Stimulated activated CD4-positive, alpha-beta T cell treated with anti-CD3 and anti-CD28 coated beads, Interleukin-1b, Interleukin-23, amount 100 ng/mL, for 4 hours (primary cell): ENCODE data around the gene MTF2.
"Not testable (repeated sequence)": the region's sequence is repeated elsewhere in the genome, so short reads cannot be mapped to it uniquely, and the experiment has no call there.

ENCODE experiments used
- DNase-seq, 2 donors: peaks; one replicate each; pipeline ENCODE4 v3.0.0-alpha.2; 2020; ENCODE audit warnings: low read depth in 2 of 2

The MTF2 gene

GRCh38 chr1:93078986-93079654, at the start of gene MTF2:
MTF2 (plus strand) TSS chr1:93079283; CDS start chr1:93079527, 244 bp downstream.
- DNase-seq, result peak; percentile 90 to 92

GRCh38 chr1:93029317-93029716, 49.8 kb upstream of the MTF2 start:
- no peak for DNase-seq

GRCh38 chr1:93030191-93030590, 48.9 kb upstream of the MTF2 start:
- DNase-seq, result not testable (repeated sequence)

GRCh38 chr1:93031711-93032110, 47.4 kb upstream of the MTF2 start:
- no peak for DNase-seq

- no peak for DNase-seq
These were observed 46.1 kb upstream of the MTF2 start for GRCh38 chr1:93033029-93033428.

- DNase-seq, result no peak
These were observed 45.3 kb upstream of the MTF2 start for GRCh38 chr1:93033785-93034184.

GRCh38 chr1:93034397-93034796, 44.7 kb upstream of the MTF2 start:
- DNase-seq, result no peak

- DNase-seq, result no peak
These were observed 42.4 kb upstream of the MTF2 start for GRCh38 chr1:93036672-93037071.

- DNase-seq, result peak in 1 of 2 donors; percentile 28
These were observed 36.7 kb upstream of the MTF2 start for GRCh38 chr1:93042187-93043056.

- DNase-seq, result no peak
These were observed 36.0 kb upstream of the MTF2 start for GRCh38 chr1:93043057-93043557.

GRCh38 chr1:93047618-93048017, 31.5 kb upstream of the MTF2 start:
- DNase-seq, result no peak

GRCh38 chr1:93051961-93052360, 27.1 kb upstream of the MTF2 start:
- DNase-seq, result no peak

GRCh38 chr1:93056214-93056613, 22.9 kb upstream of the MTF2 start:
- no peak for DNase-seq

GRCh38 chr1:93056649-93057048, 22.4 kb upstream of the MTF2 start:
- DNase-seq, result no peak

- DNase-seq, result no peak
These were observed 16.9 kb upstream of the MTF2 start for GRCh38 chr1:93061895-93062792.

- DNase-seq, result no peak
These were observed 2.8 kb upstream of the MTF2 start for GRCh38 chr1:93076268-93076667.

- DNase-seq, result no peak
These were observed 880 bp upstream of the MTF2 start for GRCh38 chr1:93078203-93078602.

- DNase-seq, result no peak
These were observed 471 bp upstream of the MTF2 start for GRCh38 chr1:93078638-93078985.

GRCh38 chr1:93079685-93080141, 630 bp downstream of the MTF2 start:
- DNase-seq, result peak in 1 of 2 donors; percentile 8

GRCh38 chr1:93080179-93080823, 1.2 kb downstream of the MTF2 start:
- no peak for DNase-seq

- no peak for DNase-seq
These were observed 2.6 kb downstream of the MTF2 start for GRCh38 chr1:93081716-93082115.
